GM21737 (cell line): ENCODE measurements around the gene DISP3.

Experiments used
- ATAC-seq: cut with Tn5 transposase; IDR thresholded peaks from one replicate; pipeline ENCODE4 v1.9.1; 2021; ENCODE audit warnings: mild to moderate bottlenecking, moderate library complexity; ENCODE audit not compliant: unreplicated experiment

Gene DISP3

GRCh38 chr1:11527541-11528452 lies 48.8 kb downstream of the DISP3 start:
- ATAC-seq, result no peak

DNA sequence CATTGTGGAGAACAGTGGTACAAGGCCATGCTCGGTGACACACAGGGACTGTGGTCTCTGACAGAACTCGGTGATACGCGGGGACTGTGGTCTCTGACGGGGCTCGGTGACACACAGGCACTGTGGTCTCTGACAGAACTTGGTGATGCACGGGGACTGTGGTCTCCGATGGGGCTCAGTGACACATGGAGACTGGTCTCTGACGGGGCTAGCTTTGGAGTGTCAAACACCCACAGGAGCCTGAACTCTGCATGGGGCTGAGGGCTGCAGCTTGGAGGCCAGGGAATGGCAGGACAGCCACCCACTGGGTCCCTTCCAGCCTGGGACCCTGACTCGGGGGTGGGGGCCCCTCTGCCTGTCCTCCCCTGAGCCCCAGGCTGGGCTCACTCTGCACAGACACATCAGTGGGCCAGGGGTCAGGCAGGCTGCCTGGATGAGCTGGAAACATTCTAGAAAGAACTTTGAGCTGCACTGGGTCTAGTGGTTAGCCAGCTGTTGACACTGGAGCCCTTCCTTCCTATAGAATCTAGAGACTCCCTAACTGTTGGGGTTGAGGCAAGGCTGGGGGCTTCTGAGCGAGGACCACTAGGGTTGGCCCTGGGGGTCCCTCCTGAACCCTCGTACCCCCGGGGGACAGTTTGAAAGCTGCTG lies 49.8 kb downstream of the DISP3 start:
- ATAC-seq, result no peak

GRCh38 chr1:11529330-11529729 lies 50.4 kb downstream of the DISP3 start:
- no peak for ATAC-seq

GRCh38 chr1:11529763-11530730 lies 51.1 kb downstream of the DISP3 start:
- no peak for ATAC-seq

GRCh38 chr1:11530731-11531311 lies 51.9 kb downstream of the DISP3 start:
- ATAC-seq, result no peak

DNA sequence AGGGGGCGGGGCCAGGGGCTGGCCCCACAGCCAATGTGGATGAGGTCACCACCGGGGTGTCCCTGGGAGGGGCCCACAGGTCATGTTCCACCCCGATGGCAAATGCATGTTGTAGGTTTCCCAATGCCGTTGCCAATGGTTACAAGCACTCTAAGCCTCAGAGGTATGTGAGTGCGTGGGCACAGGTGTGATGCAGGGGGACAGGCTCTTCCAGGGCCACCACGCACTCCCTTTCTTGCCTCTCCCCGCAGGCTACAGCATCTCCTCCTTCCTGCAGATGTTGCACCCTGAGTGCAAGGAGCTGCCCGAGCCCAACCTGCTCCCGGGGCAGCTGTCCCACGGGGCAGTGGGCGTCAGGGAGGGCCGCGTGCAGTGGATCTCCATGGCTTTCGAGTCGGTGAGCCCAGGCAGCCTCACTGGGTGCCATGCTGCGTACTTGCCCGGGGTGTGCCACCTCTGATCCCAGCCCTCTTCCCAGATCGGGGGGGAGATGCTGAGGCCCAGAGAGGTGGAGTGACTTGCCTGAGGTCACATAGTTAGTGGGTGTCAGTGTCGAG lies 52.4 kb downstream of the DISP3 start:
- ATAC-seq, result no peak

- no peak for ATAC-seq
Measured at GRCh38 chr1:11531943-11532342, 53.0 kb downstream of the DISP3 start.

GRCh38 chr1:11533790-11534787 lies 55.1 kb downstream of the DISP3 start:
- no peak for ATAC-seq

DNA sequence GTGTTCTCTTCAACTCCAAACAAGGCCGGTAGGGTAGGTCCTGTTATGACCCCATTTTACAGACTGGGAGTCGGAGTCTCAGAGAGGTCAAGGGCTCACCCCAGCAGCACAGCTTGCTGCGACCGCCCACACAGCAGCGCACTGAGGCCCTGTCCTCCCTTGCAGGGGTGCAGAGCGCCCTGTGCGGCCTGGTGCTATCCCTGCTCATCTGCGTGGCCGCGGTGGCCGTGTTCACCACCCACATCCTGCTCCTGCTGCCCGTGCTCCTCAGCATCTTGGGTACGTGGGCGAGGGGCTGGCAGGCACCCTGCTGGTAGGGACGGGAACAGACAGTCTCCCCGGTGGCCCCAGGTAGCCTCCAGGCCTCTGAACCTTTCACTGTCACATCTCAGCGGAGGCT lies 55.9 kb downstream of the DISP3 start:
- no peak for ATAC-seq

- no peak for ATAC-seq
Measured at GRCh38 chr1:11535316-11535715, 56.4 kb downstream of the DISP3 start.

DNA sequence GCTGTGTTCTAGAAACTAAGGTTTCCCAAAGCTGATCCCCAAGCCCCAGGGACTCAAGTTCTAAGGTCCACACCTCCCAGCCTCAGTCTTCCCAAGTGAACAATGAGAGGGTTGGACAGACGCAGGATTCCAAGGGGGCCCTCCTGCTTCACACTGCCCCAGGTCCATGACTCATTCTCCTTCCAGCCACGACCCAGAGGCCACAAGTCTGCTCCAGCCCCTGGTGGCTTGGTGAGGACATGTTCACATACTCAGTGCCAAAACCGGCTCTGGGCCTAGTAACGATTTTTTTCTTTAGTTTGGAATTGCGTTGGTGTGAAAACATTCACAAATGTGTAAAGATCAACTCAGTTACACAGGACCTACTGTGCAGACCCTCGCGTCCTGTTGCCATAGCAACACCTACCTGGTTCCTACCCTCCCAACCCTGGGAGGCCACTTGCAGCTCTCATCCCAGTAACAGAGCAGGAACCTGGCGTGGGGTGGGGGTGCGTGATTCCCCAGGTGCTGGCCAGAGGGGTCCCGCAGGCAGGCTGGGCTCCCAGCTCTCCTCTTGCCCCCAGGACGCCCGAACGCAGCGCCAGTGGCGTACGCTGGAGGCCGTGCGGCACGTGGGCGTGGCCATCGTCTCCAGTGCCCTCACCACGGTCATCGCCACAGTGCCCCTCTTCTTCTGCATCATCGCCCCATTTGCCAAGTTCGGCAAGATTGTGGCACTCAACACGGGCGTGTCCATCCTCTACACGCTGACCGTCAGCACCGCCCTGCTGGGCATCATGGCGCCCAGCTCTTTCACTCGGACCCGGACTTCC lies 57.0 kb downstream of the DISP3 start:
- no peak for ATAC-seq

- no peak for ATAC-seq
Measured at GRCh38 chr1:11536573-11537379, 57.8 kb downstream of the DISP3 start.

GRCh38 chr1:11537380-11537764 lies 58.4 kb downstream of the DISP3 start:
- ATAC-seq, result no peak

- ATAC-seq, result no peak
Measured at GRCh38 chr1:11537854-11538591, 59.1 kb downstream of the DISP3 start.

DNA sequence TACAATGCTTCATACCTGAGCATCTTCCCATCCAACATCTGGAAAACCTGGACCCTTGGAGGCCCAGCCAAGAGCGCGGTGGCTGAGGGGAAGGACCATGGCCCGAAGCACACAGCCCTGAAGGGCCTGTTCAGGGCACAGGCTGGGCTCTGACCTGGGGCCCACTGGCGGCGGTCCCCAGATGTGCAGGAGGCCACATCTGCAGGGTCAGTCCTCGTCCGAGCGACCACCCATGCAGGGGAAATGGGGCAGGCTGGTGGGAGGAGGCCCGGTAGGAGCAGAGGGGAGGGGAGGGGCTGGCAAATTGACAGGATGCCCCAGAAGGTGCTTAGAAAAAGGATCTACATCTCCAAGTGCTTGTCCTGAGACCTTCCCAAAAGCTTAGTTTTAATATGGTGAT lies 59.9 kb downstream of the DISP3 start:
- ATAC-seq, result no peak

DNA sequence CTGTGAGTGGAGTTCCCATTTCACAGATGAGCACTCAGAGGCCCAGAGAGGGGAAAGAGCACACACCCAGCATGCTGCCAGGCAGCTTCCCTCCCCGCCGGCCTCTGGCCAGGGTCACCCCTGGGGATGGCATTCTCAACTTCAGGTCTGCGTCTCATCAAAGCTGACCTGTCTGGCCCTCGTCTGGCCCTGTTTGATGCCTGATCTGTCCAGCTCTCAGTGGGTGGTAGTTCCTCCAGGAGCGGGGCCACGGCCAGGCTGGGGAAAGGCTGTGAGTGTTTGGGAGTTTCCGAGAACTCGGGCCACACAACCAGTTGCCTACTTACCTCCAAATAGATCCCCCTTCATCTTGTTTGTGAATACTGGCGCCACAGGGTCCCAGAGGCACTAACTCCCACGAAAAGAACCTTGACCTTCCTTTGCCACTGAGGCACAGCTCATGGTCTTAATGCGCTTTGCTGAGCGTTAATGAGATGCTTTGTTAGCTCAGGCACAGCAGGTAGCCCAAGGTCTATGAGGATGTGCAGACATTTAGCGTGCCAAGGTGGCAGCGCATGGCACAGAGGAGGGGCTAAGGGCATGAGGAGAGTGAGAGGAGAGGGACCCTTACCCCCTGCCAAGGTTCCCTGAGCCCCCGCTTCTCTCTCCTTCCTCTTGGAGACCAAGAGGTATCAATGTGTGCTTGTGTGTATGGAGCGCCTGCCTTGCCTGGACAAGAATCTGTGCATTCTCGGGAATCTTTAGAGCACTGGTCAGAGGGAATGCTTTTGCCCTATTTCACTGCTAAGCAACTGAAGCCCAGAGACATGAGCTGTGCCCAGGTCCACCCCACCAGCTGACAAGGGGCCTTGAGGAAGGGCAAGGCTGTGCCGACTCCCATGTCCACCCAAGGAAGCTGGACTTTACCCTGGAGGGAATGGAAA lies 61.2 kb downstream of the DISP3 start:
- no peak for ATAC-seq
